Measurements from ENCODE around the gene MXD3.

DNA sequence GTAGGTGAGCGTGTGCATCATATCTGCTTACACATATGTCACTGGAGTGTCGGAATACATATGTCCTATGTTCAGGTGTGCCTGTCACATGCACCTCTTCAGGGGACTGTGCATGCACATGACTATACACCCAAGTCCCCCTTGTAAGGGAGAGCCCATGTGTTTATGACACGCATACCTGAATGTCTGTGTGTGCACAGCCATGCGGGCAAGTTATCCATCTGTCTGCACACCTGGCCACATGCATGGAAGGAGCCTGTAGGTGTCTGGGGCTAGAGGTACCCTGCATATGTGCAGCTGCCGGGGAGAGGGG lies 45.4 kb upstream of the MXD3 start:
- TF ChIP-seq, protein P1, sequence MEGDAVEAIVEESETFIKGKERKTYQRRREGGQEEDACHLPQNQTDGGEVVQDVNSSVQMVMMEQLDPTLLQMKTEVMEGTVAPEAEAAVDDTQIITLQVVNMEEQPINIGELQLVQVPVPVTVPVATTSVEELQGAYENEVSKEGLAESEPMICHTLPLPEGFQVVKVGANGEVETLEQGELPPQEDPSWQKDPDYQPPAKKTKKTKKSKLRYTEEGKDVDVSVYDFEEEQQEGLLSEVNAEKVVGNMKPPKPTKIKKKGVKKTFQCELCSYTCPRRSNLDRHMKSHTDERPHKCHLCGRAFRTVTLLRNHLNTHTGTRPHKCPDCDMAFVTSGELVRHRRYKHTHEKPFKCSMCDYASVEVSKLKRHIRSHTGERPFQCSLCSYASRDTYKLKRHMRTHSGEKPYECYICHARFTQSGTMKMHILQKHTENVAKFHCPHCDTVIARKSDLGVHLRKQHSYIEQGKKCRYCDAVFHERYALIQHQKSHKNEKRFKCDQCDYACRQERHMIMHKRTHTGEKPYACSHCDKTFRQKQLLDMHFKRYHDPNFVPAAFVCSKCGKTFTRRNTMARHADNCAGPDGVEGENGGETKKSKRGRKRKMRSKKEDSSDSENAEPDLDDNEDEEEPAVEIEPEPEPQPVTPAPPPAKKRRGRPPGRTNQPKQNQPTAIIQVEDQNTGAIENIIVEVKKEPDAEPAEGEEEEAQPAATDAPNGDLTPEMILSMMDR (IDR thresholded peaks at IDR 0.05; ENCODE audit: low read length), result no peak
- TF ChIP-seq EZH2 (IDR thresholded peaks at IDR 0.05; ENCODE audit: borderline replicate concordance, low read length), result no peak

Measured in OCI-LY1 (cell line).